ENCODE data around the gene PIK3R6.

The PIK3R6 gene

GRCh38 chr17:8890671-8891070 lies 23.2 kb upstream of the PIK3R6 start:
- no peak overlapping the region for H3K4me3 ChIP-seq (replicated peaks; ENCODE audit: insufficient read depth, low read length)
- H3K27me3 ChIP-seq (ENCODE audit: insufficient read depth, poor library complexity, severe bottlenecking), result no peaks in the 10 kb centered on the region
- no peak for TF ChIP-seq POLR2AphosphoS5 (IDR thresholded peaks at IDR 0.05; ENCODE audit: low read depth)
- TF ChIP-seq REST (IDR thresholded peaks at IDR 0.05; ENCODE audit: insufficient replicate concordance, low read depth), result no peak
- no peak for TF ChIP-seq SPI1 (IDR thresholded peaks at IDR 0.05; ENCODE audit: borderline replicate concordance, low read depth)
- TF ChIP-seq, protein P1, sequence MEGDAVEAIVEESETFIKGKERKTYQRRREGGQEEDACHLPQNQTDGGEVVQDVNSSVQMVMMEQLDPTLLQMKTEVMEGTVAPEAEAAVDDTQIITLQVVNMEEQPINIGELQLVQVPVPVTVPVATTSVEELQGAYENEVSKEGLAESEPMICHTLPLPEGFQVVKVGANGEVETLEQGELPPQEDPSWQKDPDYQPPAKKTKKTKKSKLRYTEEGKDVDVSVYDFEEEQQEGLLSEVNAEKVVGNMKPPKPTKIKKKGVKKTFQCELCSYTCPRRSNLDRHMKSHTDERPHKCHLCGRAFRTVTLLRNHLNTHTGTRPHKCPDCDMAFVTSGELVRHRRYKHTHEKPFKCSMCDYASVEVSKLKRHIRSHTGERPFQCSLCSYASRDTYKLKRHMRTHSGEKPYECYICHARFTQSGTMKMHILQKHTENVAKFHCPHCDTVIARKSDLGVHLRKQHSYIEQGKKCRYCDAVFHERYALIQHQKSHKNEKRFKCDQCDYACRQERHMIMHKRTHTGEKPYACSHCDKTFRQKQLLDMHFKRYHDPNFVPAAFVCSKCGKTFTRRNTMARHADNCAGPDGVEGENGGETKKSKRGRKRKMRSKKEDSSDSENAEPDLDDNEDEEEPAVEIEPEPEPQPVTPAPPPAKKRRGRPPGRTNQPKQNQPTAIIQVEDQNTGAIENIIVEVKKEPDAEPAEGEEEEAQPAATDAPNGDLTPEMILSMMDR (IDR thresholded peaks at IDR 0.05; ENCODE audit: insufficient read depth, low read length), result no peak
- no peak for TF ChIP-seq GABPA (IDR thresholded peaks at IDR 0.05; ENCODE audit: low read depth)
- H3K27ac ChIP-seq (replicated peaks), result no peak overlapping the region
- no peak for DNase-seq (ENCODE audit: low read depth in 1 of 2, low spot score in 1 of 2)

DNA sequence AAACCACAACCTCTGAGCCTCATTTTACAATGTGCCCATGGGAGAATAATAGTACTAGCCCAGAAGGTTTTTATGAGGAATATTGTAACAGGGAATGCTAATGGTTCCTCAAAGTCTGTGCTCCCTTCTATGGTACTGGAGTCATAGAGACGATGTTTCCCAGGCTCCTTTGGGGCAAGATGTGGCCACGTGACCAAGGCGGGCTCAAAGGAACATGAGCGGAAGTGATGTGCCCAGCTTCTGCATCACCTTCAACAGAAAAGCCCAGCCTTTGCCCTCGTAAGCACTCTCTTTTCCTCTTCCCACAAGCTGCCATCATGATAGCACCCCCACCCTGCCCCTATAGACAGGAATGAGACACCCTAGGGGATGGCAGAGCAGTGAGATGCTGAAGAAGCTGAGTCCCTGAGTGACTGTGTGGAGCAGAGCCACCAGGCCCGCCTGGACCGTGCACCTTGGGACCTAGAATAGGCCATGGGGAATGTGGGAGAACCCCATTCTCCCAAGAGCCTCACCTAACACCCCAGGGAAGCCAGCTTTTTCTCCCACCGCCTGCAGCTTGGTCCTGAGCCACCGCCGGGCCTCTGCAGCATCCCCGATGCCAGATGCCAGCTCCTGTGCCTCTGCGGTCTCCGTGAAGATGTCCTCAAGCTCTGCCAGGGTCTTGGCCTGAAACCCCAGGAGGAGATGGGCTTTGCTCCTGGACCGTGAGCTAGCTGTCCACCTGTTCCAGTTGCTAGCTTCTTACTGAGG lies 22.2 kb upstream of the PIK3R6 start:
- no peaks in the 10 kb centered on the region for H3K27me3 ChIP-seq (ENCODE audit: insufficient read depth, poor library complexity, severe bottlenecking)
- H3K27ac ChIP-seq (replicated peaks), result no peak overlapping the region
- no peak for DNase-seq (ENCODE audit: low read depth in 1 of 2, low spot score in 1 of 2)
- TF ChIP-seq POLR2AphosphoS5 (IDR thresholded peaks at IDR 0.05; ENCODE audit: low read depth) (no peak), REST (IDR thresholded peaks at IDR 0.05; ENCODE audit: insufficient replicate concordance, low read depth) (no peak), SPI1 (IDR thresholded peaks at IDR 0.05; ENCODE audit: borderline replicate concordance, low read depth) (no peak), GABPA (IDR thresholded peaks at IDR 0.05; ENCODE audit: low read depth) (no peak)
- TF ChIP-seq, protein P1 (IDR thresholded peaks at IDR 0.05; ENCODE audit: insufficient read depth, low read length), result no peak
- H3K4me3 ChIP-seq (replicated peaks; ENCODE audit: insufficient read depth, low read length), result no peak overlapping the region

- H3K27me3 ChIP-seq (ENCODE audit: insufficient read depth, poor library complexity, severe bottlenecking), result no peaks in the 10 kb centered on the region
- TF ChIP-seq REST (IDR thresholded peaks at IDR 0.05; ENCODE audit: insufficient replicate concordance, low read depth), result no peak
- no peak for TF ChIP-seq POLR2AphosphoS5 (IDR thresholded peaks at IDR 0.05; ENCODE audit: low read depth)
- TF ChIP-seq, protein P1 (IDR thresholded peaks at IDR 0.05; ENCODE audit: insufficient read depth, low read length), result no peak
- TF ChIP-seq GABPA (IDR thresholded peaks at IDR 0.05; ENCODE audit: low read depth), result no peak
- TF ChIP-seq SPI1 (IDR thresholded peaks at IDR 0.05; ENCODE audit: borderline replicate concordance, low read depth), result no peak
- no peak overlapping the region for H3K27ac ChIP-seq (replicated peaks)
- H3K4me3 ChIP-seq (replicated peaks; ENCODE audit: insufficient read depth, low read length), result no peak overlapping the region
- DNase-seq (ENCODE audit: low read depth in 1 of 2, low spot score in 1 of 2), result no peak
Observed at GRCh38 chr17:8888704-8889302, 21.3 kb upstream of the PIK3R6 start.

All from HL-60 (cell line).